ENCODE measurements around the gene NAB2.
"Not testable (repeated sequence)": the region's sequence is repeated elsewhere in the genome, so short reads cannot be mapped to it uniquely, and the experiment has no call there.

Gene NAB2

DNA sequence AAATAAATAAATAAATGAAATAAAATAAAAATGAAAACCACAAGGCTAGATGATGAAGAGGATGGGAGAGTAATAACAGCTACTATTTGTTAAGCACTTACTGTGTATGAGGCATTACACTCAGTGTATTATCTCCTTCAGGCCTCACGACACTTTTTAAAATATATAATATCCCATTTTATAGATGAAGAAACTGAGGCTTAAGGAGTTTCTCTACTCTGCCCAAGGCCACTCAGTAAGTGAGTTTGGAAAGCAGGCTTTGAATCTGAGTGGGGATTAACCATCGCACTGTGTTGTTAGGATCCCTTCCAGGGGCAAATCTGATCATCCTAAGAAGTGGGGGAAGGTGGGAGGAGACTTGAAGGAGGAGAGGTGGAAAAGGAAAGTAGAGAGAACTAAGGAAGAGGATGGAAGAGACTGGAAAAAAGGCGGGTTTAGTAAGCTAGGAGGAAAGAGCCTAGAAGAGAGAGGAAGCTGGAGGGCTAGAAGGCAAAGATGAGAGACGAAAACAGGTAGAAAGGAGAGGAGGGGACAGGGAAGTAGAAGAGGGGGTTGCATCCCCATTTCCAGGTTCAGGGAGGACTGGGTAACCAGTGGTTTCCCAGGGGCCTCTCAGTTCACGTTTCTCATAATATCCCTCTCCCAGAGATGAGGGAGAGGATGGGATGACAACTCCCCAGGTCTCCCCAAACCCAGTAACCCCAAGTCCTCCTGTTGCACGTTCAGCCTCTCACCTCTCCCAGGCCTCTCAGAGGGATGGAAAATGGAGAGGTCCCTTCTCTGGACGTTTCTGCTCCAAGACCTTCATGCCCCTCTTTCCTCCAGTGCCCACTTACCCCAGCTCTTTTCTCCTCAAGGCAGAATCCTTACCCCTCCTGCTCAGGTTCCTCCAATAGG lies 20.5 kb downstream of the NAB2 start:
- H3K27ac Mint-ChIP-seq: peak overlapping the region; percentile 95
- peak overlapping the region; percentile 97 for H3K4me3 Mint-ChIP-seq
- H3K27me3 Mint-ChIP-seq (ENCODE audit: low read depth): no peaks in the 10 kb centered on the region
- peaks cover 19% of the 10 kb centered on the region for H3K36me3 Mint-ChIP-seq (ENCODE audit: low read depth)
- peaks cover 35% of the 10 kb centered on the region for H3K4me1 Mint-ChIP-seq (ENCODE audit: low read depth)
- H3K9me3 Mint-ChIP-seq: no peaks in the 10 kb centered on the region

DNA sequence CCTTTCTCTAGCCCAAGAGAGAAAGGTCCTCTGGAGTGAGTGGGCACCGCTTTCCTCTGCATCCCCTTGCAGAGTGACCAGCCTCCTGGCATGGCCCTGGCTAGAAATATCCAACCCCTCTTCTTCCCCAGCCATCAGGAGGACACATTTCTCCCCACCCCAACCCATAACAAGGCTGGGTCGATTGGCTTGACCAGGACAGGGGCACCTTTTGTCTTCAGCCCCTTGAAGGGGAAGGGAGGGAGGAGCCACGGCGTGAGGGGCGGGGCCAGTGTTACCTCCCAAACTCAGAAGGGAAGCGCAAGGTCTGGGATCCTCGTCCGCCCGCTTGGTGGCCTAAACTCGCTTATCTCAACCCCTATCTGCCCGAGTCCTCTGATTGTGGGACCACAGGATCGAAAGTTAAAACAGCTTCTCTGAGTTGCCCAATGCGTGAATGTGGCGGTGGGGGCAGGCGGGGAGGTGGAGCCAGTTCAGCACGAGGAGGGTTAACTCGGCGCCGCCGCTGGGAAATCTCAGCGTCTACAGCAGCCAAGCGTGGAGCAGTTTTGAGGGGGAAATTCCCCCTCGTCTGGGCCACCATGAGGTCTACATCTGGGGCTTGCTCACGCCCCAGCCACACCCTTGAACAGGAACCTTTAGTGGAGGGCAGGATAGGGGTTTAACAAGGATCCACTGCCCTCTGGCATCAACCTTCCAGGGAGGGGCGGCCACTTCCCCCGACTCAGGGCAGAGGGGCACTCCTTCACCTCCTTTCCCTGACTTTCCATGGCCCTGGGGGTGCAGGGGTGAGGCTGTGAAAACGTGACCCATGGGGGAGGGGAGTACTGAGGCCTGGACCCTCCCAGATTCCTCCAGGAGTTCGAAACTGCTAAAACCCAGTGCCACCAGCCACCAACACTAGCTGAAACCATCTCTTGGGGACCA lies 21.5 kb downstream of the NAB2 start:
- Mint-ChIP-seq H3K27me3 (ENCODE audit: low read depth) (no peaks in the 10 kb centered on the region), H3K4me1 (ENCODE audit: low read depth) (peaks cover 35% of the 10 kb centered on the region), H3K9me3 (no peaks in the 10 kb centered on the region), H3K27ac (peak overlapping the region; percentile 95), H3K4me3 (peak overlapping the region; percentile 97), H3K36me3 (ENCODE audit: low read depth) (peaks cover 14% of the 10 kb centered on the region)

DNA sequence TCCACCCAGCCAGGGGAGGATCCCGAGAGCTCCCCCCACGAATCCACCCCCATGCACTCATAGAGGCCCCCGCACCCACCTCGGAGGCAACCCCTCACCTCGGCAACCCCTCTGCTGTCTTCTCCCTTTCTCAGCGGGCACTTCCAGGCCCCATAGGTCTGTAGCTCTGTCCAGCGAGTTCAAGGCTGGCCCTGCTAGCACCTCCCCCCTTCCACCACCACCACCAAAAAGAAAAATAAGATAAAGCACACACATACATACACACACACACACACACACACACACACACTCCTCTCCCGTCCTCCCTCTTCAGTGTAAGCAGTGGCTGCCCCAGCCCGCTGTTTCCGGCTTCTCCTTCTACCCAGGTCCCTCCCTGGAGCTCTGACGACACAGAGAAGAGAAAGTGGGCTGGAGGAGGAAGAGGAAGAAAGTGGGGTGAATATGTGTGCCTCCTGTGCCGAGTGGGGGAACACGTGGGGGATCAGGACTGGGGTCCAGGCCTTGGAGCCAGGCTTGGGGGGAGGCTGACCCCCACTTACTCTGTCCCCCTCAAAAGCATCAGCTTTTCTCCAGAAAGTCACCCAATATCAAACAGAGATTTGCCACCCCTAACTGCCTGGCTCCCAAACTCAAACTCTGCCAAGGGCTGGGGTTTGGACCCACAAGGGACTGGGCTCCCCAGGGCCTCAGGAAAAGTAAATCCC lies 22.3 kb downstream of the NAB2 start, which contains the start of gene STAT6:
Gene STAT6 (minus strand): TSS at position 332 of the 704 bp plus-strand sequence. CDS start 3,084 bp downstream, outside the sequence.
- H3K27me3 Mint-ChIP-seq (ENCODE audit: low read depth): peaks cover under 1% of the 10 kb centered on the region
- H3K4me1 Mint-ChIP-seq (ENCODE audit: low read depth): peaks cover 35% of the 10 kb centered on the region
- H3K4me3 Mint-ChIP-seq: peak within 1 kb of the TSS; percentile 97
- H3K36me3 Mint-ChIP-seq (ENCODE audit: low read depth): peaks cover 13% of the 10 kb centered on the region
- no peaks in the 10 kb centered on the region for H3K9me3 Mint-ChIP-seq
- H3K27ac Mint-ChIP-seq: peak within 1 kb of the TSS; percentile 95

DNA sequence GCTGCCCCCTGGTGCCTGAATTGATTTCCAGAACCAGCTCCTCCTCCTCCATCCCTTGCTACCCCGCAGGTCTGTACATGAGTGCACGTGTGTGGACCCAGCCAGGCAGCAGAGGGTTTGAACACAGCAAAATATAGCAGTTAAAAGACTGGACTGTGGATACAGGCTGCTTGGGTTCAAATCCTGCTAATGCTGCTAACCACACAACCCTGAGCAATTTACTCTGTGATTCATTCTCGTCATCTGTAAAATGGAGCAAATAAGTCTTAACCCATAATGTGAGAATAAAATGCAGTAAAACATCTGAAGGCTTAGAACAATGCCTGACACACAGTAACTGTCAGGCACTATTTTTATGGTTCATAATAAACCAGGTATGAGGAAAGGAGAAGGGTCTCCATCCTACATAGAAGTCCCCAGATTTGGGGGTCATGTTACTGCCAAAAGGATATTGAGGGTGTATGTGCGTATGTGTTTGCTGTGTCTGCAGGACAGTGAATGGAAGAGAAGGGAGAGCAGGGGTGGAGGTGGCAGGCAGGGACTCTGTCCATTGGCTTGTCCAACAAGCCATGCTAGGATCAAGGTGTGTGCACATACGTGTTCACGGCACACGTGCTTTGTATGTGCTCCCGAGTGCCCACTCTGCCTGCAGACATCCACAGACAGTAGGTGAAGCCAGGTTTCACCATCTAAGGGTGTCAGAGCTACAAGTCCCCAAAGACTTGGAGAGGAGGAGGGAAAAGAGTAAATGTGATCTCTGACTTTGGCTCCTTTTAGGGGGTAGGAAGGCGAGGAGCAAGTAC lies 23.8 kb downstream of the NAB2 start:
- H3K4me1 Mint-ChIP-seq (ENCODE audit: low read depth): peaks cover 27% of the 10 kb centered on the region
- H3K36me3 Mint-ChIP-seq (ENCODE audit: low read depth): peaks cover 8% of the 10 kb centered on the region
- peak overlapping the region; percentile 95 for H3K27ac Mint-ChIP-seq
- no peaks in the 10 kb centered on the region for H3K9me3 Mint-ChIP-seq
- H3K27me3 Mint-ChIP-seq (ENCODE audit: low read depth): peaks cover 4% of the 10 kb centered on the region
- peak overlapping the region; percentile 97 for H3K4me3 Mint-ChIP-seq

DNA sequence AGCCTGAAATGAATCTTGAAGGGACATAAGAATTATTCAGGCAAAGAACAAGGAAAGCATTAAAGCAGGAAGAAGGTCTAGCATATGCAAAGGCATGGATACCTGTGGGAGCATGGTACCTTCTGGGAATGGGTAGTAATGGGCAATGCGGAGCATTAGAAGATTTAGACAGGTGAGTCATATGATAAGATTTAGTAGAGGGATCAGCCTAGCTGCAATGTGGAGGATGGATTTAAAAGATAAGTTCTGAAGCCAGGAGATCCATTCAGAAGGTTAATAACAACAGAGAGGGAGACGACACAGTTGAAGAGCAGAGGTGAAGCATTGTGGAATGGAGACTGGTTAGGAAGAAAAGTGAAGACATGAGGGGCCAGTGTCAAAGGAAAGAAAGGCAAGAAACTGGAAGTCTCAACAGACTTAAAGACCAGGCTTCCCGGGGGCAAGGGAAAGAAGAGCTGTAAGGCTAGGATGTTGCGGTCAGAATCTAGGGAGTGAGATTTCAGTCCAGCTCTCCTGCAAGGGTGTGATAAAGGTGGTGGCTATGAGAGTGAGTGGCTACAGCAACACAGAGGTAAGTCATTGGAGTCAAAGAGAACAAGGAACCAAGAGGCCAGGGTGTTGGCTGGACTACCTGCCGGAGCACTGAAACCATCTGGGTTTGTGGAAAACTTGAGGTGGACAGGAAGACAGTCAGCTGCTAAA lies 27.8 kb downstream of the NAB2 start:
- peaks cover 9% of the 10 kb centered on the region for H3K4me1 Mint-ChIP-seq (ENCODE audit: low read depth)
- no peaks in the 10 kb centered on the region for H3K9me3 Mint-ChIP-seq
- peaks cover 4% of the 10 kb centered on the region for H3K27me3 Mint-ChIP-seq (ENCODE audit: low read depth)
- no peak overlapping the region for H3K4me3 Mint-ChIP-seq
- no peak overlapping the region for H3K27ac Mint-ChIP-seq
- H3K36me3 Mint-ChIP-seq (ENCODE audit: low read depth): no peaks in the 10 kb centered on the region

DNA sequence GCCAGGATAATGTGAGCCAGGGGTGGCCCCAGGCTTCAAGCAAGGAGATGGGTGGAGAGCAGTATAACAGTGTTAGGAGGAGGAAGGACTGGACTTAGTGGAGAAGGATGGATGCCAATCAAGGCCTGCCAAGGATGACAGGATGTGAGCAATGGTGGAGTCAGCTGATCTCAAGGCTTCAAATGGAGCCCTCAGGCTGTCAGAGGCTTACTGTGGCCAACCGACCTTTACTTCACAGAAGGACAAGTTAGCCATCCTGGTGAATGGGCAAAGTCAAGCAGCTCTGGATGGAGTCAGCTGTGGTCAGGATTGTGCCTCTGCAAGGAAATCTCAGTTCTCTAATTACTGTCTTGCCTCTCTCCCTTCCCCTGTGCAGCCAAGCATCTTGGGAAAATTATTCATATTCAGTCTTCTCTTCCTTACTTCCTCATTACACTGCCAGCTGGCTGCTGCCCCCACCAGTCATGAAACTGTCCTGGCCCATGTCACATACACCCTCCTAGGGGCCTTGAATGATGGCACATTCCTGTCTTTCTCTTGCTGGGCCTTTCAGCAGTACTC lies 29.9 kb downstream of the NAB2 start:
- Mint-ChIP-seq H3K27me3 (ENCODE audit: low read depth) (peaks cover 4% of the 10 kb centered on the region), H3K36me3 (ENCODE audit: low read depth) (peaks cover 4% of the 10 kb centered on the region), H3K9me3 (peaks cover 12% of the 10 kb centered on the region), H3K27ac (no peak overlapping the region), H3K4me1 (ENCODE audit: low read depth) (no peaks in the 10 kb centered on the region), H3K4me3 (no peak overlapping the region)

DNA sequence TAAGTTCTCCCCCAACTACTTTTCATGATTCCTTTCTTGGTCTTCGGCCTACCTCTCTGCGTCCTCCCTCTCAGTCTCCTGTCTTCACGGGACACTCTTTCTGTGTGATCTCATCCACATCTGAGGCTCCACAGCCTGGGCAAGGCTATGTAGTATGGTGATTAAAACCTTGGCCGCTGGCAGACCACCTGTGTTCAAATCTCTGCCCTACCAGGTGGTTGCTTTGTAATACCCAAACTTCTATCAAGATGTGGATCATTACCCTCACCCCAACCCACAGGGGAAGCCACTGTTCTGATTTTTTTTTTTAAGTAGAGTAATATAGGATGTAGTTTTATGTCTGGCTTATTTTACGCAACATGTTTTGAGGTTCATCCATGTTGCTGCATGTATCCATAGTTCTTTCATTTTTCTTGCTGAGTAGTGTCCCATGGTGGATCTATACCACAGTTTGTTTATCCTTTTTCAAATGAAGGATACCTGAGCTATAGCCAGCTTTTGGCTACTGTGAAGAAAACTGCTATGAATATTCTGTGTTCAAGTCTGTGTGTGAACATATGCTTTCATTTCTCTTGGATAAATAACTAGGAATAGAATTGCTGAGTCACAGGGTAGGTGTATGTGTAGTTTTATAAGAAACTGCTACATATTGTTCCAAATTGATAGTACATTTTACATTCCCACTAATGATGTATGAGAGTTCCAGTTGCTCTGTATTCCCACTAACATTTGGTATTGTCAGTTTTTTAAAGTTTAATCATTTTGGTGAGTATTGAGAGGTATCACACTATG lies 30.6 kb downstream of the NAB2 start:
- Mint-ChIP-seq H3K27me3 (ENCODE audit: low read depth) (peaks cover 8% of the 10 kb centered on the region), H3K27ac (no peak overlapping the region), H3K36me3 (ENCODE audit: low read depth) (peaks cover 8% of the 10 kb centered on the region), H3K4me3 (no peak overlapping the region), H3K4me1 (ENCODE audit: low read depth) (no peaks in the 10 kb centered on the region), H3K9me3 (peaks cover 19% of the 10 kb centered on the region)

DNA sequence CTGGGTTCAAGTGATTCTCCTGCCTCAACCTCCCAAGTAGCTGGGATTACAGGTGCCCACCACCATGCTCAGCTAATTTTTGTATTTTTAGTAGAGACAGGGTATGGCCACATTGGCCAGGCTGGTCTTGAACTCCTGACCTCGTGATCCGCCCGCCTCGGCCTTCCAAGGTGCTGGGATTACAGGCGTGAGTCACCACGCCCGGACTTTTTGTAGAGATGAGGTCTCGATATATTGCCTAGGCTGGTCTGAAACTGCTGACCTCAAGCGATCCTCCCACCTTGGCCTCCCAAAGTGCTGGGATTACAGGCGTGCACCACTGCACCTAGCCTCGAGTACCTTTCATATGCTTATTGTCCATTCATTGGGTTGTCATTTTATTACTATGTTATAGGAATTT lies 31.8 kb downstream of the NAB2 start:
- not testable (repeated sequence) for H3K36me3 Mint-ChIP-seq (ENCODE audit: low read depth); H3K4me3 Mint-ChIP-seq; H3K27ac Mint-ChIP-seq; H3K4me1 Mint-ChIP-seq (ENCODE audit: low read depth)
- Mint-ChIP-seq H3K27me3 (ENCODE audit: low read depth) (peaks cover 18% of the 10 kb centered on the region), H3K9me3 (peaks cover 20% of the 10 kb centered on the region)

DNA sequence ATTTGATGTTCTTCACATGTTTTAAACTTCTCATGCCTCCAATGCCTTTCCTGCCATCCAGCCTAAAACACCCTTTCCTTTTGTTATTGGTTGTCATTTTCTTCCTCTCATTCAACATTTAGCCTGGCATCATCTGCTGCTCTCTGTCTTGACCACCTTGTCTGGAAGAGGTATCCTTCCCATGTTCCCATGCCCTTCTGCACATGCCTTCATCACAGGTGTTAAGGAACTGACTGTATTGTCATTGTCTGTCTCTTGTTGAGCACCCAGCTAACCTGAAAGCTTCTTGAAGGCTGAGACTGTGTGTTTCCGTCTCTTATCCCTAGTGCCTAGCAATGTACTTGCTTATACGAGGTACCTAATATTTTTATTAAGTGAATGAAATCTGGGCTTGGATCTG lies 34.9 kb downstream of the NAB2 start:
- peaks cover 8% of the 10 kb centered on the region for H3K36me3 Mint-ChIP-seq (ENCODE audit: low read depth)
- peaks cover 28% of the 10 kb centered on the region for H3K27me3 Mint-ChIP-seq (ENCODE audit: low read depth)
- H3K4me1 Mint-ChIP-seq (ENCODE audit: low read depth): peaks cover 4% of the 10 kb centered on the region
- peaks cover 20% of the 10 kb centered on the region for H3K9me3 Mint-ChIP-seq
- no peak overlapping the region for H3K4me3 Mint-ChIP-seq
- H3K27ac Mint-ChIP-seq: no peak overlapping the region

DNA sequence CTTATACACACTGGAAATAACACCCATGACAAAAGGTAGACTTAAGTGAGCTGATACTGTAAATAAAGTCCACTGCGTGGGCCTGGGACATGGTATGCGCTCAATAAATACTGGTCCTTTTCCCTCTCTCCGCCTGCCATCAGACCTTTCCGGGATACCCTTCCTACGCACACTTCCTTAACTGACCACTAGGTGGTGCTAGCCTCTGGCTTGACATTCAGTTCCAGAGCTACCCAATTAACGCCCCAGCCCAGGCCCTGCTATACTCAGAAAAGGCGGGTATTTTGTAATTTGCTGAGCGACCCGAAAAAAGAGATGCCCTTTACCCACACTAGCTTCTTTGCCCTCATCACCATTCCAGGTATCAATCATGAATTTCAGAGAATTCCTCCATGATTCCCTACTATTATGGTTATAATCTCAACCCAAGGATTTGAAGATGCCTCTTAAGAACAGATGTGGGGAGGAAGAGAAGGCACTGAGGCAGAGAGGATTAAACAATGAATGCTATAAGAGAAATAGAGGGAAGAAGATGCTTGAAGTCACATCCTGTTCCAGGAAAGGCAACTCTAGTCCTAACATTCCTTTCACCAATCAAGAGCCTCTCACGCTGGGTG lies 35.5 kb downstream of the NAB2 start:
- no peak overlapping the region for H3K4me3 Mint-ChIP-seq
- peaks cover 20% of the 10 kb centered on the region for H3K9me3 Mint-ChIP-seq
- H3K4me1 Mint-ChIP-seq (ENCODE audit: low read depth): peaks cover 4% of the 10 kb centered on the region
- peaks cover 8% of the 10 kb centered on the region for H3K36me3 Mint-ChIP-seq (ENCODE audit: low read depth)
- H3K27me3 Mint-ChIP-seq (ENCODE audit: low read depth): peaks cover 28% of the 10 kb centered on the region
- no peak overlapping the region for H3K27ac Mint-ChIP-seq

DNA sequence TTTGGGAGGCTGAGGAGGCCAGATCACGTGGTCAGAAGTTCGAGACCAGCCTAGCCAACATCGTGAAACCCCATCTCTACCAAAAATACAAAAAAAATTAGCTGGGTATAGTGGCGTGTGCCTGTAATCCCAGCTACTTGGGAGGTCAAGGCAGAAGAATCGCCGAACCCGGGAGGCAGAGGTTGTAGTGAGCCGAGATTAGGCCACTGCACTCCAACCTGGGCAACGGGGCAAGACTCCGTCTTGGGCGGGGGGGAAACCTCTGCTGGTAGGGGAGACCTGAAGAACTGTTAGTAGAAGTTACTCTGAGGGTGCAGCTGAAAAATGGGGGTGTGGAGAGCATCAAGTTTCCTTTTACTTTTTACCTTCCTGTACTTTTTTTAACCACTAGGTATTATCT lies 37.1 kb downstream of the NAB2 start:
- Mint-ChIP-seq H3K27ac (no peak overlapping the region), H3K27me3 (ENCODE audit: low read depth) (peaks cover 44% of the 10 kb centered on the region), H3K4me1 (ENCODE audit: low read depth) (peaks cover 4% of the 10 kb centered on the region), H3K36me3 (ENCODE audit: low read depth) (peaks cover 8% of the 10 kb centered on the region), H3K9me3 (peaks cover 20% of the 10 kb centered on the region), H3K4me3 (no peak overlapping the region)

DNA sequence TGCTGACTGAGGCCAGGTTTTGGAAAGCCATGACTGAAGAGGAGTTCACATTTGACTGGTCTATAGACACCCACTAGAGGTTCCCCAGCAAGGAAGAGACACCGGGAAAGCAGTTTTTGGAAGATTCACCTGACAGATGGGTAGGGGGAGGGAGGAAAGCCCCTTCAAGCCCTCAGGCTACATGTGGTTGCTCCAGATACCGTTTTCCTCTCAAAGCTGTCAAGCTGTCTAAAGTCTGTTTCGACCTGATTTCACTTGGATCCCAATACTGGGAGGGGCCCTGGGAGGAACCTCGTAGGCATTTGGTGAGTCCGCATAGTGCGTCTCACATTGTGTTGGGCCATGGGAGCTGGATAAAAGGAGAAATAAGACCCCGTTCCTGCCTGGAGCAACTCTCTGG lies 37.6 kb downstream of the NAB2 start:
- Mint-ChIP-seq H3K36me3 (ENCODE audit: low read depth) (peaks cover 8% of the 10 kb centered on the region), H3K4me1 (ENCODE audit: low read depth) (peaks cover 4% of the 10 kb centered on the region), H3K9me3 (peaks cover 20% of the 10 kb centered on the region), H3K27ac (no peak overlapping the region), H3K27me3 (ENCODE audit: low read depth) (peaks cover 48% of the 10 kb centered on the region), H3K4me3 (no peak overlapping the region)
